Sigmoid colon (tissue), 4 donors: Measurements from ENCODE around the gene B4GALT2.

Experiments
- EP300 ChIP-seq, 4 donors: sonication (generic); formaldehyde crosslinking; IDR thresholded peaks; one replicate each; pipeline ENCODE4 v1.6.1; 2017; ENCODE audit warnings: antibody characterized with exemption in 4 of 4
- POLR2A ChIP-seq, 2 donors: fragments of 450-650 bp; IDR thresholded peaks; one replicate each; pipeline ENCODE4 v1.6.1; 2016; ENCODE audit warnings: antibody characterized with exemption in 2 of 2, mild to moderate bottlenecking in 2 of 2, moderate library complexity in 2 of 2
- POLR2AphosphoS5 ChIP-seq, 4 donors: sonication (generic); formaldehyde crosslinking; IDR thresholded peaks; one replicate each; pipeline ENCODE4 v1.6.1; 2017; ENCODE audit warnings: antibody characterized with exemption in 4 of 4
- TF ChIP-seq, protein P1 (sequence below), 4 experiments: fragments of 450-650 bp in 3 of 4; fragments of 200-600 bp in 1 of 4; IDR thresholded peaks; one replicate each; pipeline ENCODE4 v1.5.1; 2016 to 2019; ENCODE audit warnings: antibody characterized with exemption in 4 of 4, mild to moderate bottlenecking in 3 of 4, moderate library complexity in 2 of 4

DNA sequence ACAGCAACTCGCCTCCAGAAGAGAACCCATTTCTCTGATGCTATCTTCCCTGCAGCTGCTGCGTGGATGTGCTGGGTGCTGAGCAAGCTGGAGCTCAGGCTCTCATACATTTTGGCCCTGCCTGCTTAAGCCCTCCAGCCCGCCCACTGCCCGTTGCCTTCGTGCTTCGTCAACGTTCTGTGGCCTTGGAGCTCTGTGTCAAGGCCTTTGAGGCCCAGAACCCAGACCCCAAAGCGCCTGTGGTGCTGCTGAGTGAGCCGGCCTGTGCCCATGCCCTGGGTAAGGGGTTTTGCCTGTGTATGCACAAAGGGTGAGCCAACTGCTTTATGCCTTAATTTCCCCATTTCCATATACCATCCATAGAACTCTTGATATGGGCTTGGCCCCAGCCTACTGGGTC lies 8.1 kb upstream of the B4GALT2 start:
- TF ChIP-seq, protein P1, sequence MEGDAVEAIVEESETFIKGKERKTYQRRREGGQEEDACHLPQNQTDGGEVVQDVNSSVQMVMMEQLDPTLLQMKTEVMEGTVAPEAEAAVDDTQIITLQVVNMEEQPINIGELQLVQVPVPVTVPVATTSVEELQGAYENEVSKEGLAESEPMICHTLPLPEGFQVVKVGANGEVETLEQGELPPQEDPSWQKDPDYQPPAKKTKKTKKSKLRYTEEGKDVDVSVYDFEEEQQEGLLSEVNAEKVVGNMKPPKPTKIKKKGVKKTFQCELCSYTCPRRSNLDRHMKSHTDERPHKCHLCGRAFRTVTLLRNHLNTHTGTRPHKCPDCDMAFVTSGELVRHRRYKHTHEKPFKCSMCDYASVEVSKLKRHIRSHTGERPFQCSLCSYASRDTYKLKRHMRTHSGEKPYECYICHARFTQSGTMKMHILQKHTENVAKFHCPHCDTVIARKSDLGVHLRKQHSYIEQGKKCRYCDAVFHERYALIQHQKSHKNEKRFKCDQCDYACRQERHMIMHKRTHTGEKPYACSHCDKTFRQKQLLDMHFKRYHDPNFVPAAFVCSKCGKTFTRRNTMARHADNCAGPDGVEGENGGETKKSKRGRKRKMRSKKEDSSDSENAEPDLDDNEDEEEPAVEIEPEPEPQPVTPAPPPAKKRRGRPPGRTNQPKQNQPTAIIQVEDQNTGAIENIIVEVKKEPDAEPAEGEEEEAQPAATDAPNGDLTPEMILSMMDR (IDR thresholded peaks at IDR 0.05): no peak
- TF ChIP-seq POLR2A (IDR thresholded peaks at IDR 0.05) (no peak), POLR2AphosphoS5 (IDR thresholded peaks at IDR 0.05) (no peak), EP300 (IDR thresholded peaks at IDR 0.05) (no peak)
